ENCODE results near the gene SPINK14.

SPINK14 gene, protein sequence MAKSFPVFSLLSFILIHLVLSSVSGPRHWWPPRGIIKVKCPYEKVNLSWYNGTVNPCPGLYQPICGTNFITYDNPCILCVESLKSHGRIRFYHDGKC

DNA sequence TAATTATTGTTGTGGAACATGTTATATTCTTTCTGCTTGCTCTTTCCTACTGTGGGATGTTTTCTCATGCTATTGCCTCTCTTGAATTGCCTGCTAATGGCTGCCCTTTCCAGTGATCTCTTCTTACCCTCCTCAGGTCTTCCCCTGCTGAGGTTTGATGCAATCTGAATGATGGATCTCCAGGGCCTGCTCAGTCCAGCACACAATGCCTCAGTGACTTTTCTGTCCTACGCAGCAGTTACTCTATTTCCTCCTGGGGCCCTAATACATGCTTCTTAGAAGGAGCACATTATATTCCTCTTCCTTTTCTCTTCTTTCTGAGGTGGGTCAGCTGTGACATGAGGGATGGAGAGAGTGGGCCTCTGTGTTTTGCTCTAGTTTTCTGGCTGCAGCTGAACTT, at the start of gene SPINK14:
Gene SPINK14, plus strand, starts transcription at position 301 of the 400 bp plus-strand sequence. CDS start 1,187 bp downstream, outside the sequence.
- DNase-seq (ENCODE audit: low read depth): no peak

DNA sequence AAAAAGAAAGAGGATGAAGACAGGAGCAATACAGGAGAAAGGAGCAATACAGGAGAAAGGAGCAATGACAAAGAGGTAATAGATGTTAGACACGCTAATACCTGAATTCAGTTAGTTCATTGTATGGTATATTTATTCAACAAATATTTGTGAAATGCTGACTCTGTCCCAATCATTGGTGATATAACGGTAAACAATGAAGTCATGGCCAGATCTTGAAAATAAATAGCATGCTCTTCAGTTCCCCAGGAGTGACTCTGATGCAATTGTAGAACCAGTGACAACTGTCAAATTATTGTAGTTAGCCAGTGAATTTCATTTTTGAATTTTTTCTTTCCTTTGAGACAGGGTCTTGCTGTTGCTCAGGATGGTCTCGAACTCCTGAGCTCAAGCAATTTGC, 48.0 kb upstream of the SPINK14 start:
- no peak for DNase-seq (ENCODE audit: low read depth)

DNA sequence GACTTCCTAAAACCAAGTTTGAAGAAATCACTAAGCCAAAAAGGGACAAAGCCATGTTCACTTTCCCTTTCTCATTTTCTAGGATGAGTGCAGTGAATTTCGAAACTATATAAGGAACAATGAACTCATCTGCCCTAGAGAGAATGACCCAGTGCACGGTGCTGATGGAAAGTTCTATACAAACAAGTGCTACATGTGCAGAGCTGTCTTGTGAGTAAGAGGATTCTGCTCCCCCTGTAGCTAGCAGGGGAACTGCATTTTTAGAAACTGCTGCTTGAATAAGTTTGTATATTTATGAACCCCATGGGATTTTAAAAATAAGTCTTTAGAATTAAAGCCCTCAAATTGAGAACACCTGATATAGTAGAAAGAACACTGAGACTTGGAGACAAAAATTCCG, 42.7 kb upstream of the SPINK14 start:
- no peak for DNase-seq (ENCODE audit: low read depth)

DNA sequence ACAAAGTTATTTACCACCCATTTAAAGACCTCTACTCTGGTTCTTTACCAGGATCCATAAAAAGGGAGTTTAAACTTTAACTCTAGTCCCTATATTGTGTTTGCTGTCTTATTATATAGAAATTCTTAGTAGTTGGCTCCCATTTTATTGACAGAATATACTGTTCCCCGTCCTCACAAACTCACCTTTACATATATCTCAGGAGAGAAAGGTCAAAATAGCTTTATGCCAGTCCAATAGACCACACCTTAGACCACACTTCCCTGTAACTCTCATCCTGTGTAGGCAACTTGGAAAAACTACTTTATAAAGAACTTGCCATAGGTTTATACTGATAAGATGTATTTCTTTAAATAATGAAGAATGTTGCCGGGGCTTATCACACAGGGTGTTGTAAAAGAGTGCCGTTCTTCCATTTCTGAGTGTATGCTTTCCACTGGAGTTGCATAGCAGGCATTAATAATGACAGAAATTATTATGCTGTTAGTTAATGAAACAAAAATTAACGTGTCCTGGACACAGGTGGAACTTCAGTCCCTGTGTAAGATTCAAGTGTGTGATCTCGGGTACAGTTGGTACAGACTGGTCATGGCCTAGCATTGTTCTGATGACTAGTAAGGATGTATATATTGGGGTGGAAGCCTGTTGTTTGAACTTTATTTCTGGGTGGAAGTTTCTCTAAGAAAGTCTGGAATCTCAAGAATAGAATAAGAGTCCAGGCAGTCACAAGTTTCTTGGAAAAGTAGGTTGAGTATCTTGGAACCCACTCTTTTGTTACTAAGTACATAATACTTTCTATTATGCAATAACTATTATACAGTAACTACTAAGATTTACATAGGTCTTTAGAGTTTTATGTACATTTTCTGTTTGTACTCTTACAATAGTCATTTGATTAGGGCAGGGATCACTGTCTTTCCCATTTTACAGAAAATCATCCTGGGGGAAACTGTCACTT, 33.0 kb upstream of the SPINK14 start:
- no peak for DNase-seq (ENCODE audit: low read depth)

DNA sequence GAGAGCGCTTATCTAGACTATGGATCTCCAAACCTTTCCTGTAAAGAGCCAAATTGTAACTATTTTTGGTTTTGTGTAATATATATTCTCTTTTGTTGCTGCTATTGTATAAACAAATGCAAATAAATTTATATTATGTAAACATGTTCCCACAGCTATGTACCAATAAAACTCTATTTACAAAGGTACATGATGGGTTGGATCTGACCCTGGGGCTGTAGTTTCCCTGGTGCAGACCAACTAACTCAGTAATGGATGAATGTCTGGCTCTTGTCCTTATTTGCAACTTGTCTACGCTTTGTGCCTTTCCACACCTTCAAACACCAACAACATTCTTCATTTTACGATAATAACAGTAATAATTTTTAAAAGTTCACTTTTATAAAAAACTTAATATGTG, 27.5 kb upstream of the SPINK14 start:
- no peak for DNase-seq (ENCODE audit: low read depth)

DNA sequence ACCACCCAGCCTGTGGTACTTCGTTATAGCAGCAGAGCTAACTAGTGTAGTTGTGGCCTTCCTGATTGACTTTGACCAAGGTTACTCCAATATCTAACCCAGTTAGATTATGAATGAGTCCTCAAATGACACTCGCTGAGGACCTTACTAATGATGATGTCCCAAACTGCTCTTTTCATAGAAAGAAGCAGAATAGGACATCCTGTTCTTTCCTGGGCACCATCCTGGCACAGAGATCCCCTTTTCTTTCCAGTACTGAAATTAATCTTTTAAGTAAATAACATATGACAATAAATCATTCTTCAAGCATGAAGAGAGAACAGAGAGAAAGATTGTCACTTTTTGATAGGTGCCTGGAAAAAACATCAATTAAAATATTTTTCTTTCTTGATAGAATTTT, 26.7 kb upstream of the SPINK14 start:
- DNase-seq (ENCODE audit: low read depth): no peak

DNA sequence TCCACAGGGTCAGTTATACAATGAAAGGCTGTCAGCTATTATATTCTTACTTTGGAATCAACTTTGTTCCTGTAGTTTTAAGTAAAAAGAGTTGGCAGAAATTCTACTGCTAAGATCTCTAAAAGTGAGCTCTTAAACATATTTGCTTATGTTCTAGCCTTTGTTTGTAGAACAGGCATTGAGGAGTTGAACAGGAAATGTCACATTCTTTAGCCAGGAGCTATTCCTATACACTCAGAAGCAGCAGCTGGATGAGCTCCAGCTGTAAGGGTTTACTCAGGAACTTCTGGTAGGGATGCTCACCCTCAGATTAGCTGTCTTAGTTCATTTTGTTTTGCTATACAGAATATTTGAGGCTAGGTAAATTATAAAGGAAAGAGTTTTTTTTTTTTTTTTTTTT, 22.4 kb upstream of the SPINK14 start:
- no peak for DNase-seq (ENCODE audit: low read depth)

DNA sequence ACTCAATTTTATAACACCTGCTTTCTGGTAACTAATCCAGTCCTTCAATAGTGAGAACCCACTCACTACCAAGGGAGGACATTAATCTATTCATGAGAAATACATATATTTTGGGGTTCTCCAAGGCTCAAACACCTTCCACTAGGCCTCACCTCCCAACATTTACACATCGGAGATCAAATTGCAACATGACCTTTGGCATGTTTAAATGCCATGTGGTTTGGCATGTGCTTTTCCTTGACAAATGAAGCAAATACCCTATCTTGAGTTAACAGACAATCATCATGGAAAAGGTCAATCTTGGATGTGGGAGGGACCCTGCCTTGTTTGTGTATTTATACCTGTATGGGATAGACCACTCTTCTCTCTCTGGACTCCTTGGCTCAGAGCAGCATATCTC, 21.9 kb upstream of the SPINK14 start:
- DNase-seq (ENCODE audit: low read depth): no peak

DNA sequence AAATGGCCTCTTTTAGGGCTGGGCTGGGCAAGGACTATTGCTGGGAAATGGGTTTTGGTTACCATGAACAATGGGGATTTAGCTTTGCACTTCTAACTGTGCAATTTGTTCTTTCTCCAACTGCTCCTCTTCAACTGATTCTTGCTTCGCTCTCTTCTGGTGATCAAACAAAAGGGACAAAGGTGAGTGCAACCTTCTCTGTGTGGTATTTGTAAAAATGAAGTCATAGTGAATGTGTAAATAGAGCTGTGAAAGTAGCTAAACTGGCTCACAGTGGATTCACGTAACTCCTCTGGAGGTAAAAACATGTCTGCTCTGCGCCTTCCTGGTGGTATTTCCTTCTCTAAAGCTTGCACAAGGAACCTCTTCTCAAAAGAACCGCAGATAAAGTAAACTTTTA, 20.9 kb upstream of the SPINK14 start:
- no peak for DNase-seq (ENCODE audit: low read depth)

DNA sequence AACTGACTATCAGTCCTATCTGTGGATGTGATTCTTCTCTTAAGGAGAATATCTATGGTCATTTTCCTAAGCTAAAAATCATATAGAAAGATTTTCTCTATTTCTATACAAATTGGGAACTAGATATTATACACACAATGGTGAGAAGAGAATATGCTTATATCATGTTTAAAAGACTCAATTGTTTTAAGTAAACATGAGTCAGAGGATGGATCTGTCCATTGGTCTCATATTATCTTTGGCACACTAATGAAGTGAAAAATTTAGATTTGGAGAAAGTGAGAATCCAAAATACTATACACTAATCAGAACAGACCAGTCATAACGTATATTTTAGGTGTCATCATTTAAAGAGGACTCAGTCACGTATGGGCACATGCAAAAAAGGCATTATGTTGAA, 16.5 kb upstream of the SPINK14 start:
- no peak for DNase-seq (ENCODE audit: low read depth)

DNA sequence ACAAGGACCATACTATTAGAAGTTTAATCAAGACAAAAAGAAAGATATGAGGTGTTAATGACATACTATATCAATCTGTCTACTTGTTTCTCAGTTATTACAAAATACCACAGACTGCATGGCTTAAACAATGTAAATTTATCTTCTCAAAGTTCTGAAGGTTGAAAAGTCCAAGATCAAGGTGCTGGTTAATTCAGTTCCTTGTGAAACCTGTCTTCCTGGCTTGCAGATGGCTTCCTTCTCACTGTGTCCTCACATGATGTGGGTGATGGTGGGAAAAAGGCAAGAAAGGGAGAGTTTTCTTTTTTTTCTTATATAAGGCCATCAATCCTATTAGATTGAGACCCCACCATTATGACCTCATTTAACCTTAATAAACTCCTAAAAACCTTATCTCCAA, 15.6 kb upstream of the SPINK14 start:
- no peak for DNase-seq (ENCODE audit: low read depth)

DNA sequence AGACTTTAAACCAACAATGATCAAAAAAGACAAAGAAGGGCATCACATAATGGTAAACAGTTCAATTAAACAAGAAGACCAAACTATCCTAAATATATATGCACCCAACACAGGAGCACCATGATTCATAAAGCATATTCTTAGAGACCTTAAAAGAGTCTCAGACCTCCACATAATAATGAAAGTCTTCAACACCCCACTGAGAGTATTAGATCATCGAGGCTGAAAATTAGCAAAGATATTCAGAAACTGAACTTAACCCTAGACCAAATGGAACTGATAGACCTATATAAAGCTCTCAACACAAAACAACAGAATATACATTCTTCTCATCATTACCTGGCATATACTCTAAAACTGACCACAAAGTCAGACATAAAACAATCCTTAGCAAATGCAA, 11.7 kb upstream of the SPINK14 start:
- DNase-seq (ENCODE audit: low read depth): no peak

DNA sequence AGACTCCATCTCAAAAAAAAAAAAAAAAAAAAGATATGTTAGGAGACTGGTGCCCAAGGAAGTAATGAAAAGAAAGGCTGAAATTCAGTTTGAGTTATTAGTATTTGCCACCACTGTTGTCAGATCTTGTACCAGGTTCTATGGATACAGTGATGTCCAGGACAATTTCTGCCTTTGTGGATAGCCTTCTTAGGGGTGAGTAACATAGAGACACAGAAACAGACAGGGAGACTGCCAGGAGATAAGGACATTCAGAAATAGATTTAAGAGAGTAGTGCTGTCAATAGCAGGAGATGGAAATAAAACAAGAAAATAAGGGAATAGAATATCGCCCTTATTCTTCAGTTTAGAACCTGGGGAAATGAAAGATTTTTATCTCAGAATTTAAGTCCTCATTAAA, 6.3 kb upstream of the SPINK14 start:
- DNase-seq (ENCODE audit: low read depth): no peak

DNA sequence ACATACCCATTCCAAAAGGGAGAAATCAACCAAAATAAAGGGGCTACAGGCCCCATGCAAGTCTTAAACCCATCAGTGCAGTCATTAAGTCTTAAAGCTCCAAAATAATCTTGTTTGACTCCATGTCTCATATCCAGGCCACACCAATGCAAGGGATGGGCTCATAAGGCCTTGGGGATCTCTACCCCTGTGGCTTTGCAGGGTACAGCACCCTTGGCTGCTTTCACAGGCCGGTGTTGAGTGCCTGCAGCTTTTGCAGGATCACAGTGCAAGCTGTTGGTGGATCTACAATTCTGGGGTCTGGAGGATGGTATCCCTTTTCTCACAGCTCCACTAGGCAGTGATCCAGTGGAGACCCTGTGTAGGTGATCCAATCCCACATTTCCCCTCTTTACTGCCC, 5.0 kb upstream of the SPINK14 start:
- no peak for DNase-seq (ENCODE audit: low read depth)

DNA sequence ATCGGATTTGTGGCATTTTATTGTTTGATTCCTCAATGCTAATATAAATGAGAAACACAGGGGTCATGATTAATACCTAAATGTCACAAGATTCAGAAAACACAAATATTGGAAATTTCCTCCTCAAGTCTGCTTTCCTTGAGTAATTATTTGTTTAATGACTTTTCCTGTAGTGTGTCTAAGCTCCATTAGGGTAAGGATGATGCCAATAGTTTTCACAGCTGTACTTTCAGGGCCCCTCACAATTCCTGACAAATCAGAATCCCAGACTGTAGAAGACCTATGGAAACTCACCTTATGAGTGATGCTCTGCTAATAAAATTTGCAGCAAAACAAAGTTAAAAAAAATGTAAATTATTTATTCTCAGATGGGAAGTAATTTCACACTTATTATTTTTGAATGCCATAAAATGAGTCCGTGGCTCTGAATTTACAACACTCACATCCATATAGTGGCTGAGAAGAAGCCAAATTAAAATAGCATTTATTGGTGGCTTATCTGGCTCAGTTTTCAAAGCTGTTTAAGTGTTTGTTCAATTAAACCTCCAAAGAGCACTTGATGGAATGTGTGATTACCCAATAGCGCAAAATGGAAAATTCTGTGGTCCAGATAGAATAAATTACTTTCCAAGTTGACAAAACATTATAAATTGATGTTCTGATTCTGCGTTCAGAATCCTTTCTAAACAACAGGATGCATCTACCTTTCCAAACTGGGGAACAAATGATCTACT, 1.6 kb upstream of the SPINK14 start:
- DNase-seq (ENCODE audit: low read depth): no peak

DNA sequence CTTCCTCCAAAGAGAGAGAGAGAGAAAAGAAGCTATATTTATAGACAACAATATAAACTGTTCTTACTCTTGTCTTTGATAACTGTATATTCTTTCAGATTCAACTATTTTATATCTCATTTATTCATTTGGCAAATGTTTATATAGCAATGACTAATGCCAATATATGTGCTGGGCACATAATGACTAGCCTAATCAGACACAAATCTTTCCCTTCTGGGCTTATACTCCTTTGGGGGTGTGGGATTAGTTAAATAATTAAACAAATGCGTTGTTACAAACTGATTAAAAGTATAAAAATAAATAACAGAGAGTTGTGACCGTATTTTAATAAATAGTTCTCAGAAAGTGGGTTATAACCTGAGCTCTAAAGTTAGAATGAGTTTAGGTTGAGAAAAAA, 4.0 kb downstream of the SPINK14 start:
- no peak for DNase-seq (ENCODE audit: low read depth)

DNA sequence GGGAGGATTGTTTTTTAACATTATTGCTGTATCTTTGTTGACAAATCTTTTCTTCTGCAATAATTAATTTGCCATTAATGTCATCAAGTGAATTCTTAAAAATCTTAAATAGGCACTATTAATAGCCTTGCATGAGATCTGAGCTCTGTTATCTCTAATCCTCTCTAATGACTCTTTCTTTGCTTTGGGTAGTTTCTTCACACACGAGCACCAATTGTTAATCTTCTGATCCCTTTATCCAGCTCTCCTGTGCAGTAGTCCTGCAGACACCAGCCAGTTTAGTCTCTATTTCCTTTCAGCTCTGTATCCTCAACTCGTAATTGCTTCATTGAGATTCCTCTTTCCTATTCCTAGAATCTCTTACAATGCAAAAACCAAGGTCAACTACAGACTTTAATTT, 8.1 kb downstream of the SPINK14 start:
- no peak for DNase-seq (ENCODE audit: low read depth)

DNA sequence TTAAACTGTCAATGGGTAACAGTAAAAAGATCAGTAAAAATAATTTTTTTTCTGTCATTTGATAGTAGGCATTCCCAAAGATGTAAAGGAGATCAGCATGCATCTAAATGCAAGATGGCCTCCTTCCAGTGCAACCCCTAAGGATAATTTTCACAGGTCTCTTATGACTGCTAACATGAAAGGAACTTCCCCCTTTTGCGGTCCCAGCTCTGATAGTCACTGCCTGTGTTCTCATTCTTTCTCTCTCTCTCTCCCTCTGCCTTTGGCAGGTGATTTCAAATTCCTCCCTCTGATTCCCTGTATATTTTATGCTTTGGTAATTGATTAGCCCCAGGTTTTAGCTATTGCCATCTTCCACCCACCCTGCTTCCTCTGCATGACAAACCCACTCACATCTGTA, 8.9 kb downstream of the SPINK14 start:
- no peak for DNase-seq (ENCODE audit: low read depth)

DNA sequence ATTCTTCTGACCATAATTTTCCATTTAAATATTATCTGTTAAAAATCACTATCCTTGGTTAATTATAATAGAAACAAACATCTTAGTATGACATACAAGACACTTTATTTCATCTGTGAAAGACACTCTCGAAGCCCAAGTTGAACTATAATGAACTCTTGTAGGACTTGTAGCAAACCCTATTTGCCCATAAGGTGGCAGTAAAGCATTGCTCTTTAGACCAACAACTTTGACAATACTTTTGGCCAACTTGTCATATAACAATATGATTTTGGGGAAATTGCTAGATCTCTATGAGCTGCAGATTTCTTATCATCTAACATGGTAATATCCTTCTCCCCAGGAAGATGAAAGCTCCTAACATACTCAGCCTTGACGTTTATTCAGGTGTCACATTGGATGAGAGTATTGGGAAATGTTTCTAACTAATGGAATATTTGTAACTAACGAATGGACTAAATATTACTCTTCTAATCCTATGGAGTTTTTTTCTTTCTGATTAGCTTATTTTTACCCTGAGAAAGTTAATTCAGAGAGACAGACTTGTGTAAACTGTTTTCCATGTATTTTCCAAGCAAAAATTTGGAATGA, 11.0 kb downstream of the SPINK14 start:
- DNase-seq (ENCODE audit: low read depth): peak; percentile 17

DNA sequence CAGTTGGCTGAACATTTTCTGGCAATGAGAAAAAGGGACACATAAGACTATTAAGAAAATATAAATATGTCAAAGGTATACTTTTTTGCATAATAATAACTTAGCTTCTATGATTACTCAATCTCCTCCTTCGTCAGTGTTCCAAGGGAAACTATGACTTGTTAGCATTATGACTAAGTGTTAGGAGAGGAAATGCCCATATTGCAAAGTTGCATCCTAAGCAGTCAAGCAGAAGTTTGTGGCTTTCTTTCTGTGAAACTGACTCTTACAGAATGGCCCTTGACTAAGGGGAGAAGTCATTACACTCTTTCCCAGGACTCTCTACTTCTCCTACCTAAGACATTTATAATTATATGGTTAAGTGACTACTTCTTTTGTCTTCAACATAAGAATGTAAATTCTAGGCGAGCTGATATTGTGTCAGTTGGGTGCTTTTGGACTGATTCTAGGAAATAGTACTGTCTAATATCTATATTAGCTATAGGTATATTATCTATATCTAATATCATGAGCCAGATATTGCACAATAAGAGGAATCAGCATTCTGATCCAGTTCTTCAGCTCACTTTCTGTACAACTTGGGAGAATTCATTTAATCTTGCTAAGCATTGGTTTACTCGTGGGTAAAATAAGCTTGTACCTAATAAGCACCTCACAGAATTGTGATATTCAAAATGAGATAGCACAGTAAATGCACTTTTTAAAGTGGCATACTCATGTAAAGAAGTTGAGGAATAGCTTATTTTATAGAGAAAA, 18.1 kb downstream of the SPINK14 start:
- DNase-seq (ENCODE audit: low read depth): no peak

DNA sequence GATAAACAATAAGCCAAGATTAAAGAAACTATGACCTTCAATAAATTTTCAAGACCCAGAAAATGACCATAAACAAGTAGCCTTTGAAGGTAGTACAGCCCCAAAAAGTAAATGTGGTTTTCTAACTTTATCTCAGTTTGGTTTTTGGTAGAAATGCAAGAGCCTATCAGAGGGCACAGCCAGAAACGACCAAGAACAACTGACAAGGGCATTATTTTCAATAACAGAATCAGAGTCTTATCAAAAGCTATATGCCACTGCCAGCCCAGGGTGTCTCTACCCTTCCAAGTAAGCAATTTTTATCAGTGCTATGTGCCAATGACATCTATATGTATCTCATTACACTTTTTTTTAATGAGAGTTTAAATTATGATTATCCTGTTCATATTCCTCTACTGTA, 22.7 kb downstream of the SPINK14 start:
- no peak for DNase-seq (ENCODE audit: low read depth)

DNA sequence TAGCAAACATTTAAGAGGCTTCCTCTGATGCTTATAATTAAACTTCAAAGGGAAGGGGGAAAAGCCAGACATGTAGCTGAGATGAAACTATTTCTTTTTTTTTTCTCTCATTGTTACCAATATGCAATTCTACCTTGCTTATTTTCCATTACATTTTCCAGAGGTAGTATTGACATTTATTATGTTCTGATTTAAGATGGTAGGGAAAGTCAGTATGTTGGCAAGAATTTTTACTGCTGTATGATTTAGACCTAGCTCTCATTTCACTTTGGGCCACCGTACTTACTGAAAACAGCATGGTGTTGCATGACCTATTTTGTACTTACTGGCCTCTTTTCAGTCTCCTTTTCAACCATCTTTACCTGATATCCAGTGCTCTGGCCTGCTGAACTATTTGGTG, 24.9 kb downstream of the SPINK14 start:
- DNase-seq (ENCODE audit: low read depth): no peak

Measured in GM04504 (cell line).